ENCODE data around the gene MAML3.
A peak's percentile ranks its signal among the peaks of the same experiment; 100 is the strongest.

The MAML3 gene

DNA sequence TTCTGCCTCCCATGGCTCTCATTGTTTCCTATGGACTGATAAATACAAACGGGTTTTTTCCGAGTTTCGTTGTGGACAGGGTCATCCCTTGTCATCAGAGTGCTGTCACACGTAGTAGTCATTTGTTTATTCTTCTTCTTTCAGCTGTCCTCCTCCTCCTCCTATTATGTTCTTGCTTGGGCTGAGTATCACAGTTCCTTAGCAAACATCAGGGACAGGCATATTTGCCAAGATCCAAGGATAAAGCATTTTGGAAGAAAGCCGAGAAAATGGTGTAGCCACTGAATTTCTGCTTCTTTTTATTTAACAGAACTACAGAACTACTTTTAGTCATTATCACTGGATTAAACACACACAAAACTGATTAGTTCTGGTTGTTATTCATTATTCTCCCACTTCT lies 167.9 kb downstream of the MAML3 start:
- no peak for DNase-seq

GRCh38 chr4:139985401-139985800 lies 168.6 kb downstream of the MAML3 start:
- DNase-seq, result no peak

- no peak for DNase-seq
These were observed 169.5 kb downstream of the MAML3 start for GRCh38 chr4:139984471-139984870.

DNA sequence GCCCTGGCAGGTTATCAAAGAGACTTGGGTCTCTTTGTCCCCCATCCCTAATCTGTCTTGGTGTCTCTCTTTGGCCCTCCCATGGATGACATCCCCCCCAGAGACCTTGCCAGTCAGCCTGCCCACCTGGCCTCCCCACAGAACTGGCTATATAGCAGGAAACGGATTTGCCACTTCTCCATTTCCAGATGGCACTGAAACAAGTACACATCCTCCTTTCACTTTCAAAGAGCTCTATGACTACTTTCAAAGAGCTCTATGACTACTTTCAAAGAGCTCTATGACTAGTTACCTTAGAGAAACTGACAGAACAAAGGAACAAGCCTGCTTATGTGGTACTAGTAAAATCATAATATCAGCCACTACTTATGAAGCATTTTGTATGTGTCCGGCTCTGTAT lies 175.3 kb downstream of the MAML3 start:
- peak in 1 of 2 donors; percentile 29 for DNase-seq

DNA sequence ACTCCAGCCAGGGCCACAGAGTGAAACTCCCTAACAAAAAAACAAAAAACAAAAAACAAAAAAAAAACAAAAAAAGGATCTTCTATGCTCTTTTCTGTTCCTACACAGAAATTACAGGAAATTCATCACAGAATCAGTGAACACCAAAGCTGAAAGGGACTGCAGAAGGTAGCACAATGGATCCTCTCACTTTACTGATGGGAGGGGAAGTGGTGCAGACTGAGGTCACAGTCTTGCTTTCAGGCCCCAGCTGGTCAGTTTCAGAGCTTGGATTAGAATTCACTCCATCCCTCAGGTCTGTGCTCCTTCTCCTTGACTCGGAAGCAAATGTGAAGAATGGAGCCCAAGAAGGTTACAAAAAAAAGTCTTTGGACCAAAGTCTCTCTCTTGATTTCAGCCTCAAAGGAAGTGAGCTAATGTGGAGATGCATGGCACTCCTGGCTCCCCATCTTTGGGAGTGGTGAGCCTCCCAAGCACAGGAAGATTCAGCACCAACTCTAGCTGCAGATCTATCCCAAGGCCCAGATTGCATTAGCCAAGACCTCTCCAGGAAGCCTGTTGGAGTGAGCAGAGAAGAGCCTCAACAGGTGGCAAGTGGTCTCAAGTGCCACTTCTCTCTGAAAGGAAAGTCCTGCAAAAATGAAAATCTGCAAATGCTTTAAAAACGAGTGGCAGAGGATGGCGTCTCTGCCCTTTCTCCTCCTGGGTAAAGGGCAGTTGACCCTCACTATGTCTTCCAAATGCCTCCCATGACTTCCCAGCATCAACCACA lies 176.0 kb downstream of the MAML3 start:
- DNase-seq, result no peak

- no peak for DNase-seq
These were observed 178.1 kb downstream of the MAML3 start for GRCh38 chr4:139975830-139976272.

GRCh38 chr4:139973616-139974015 lies 180.4 kb downstream of the MAML3 start:
- no peak for DNase-seq

GRCh38 chr4:139973015-139973414 lies 181.0 kb downstream of the MAML3 start:
- DNase-seq, result no peak

DNA sequence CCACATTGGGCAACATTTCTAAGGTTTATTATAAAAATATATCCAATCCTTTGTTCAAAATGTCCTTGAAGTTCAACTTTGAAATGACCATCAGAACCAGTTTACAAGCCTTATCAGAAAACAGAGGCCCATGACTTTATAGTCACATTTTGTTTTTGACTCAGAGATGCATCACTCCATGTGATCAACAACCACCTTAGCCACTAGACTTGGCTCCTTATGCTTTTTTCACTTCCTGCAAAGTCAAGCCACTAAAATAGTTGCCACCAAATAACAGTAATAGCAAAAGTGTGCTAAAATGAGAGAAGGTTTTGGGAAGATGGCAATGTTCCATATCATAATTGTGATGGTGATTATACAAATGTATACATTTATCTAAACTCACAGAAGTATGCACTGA lies 181.7 kb downstream of the MAML3 start:
- DNase-seq, result no peak

DNA sequence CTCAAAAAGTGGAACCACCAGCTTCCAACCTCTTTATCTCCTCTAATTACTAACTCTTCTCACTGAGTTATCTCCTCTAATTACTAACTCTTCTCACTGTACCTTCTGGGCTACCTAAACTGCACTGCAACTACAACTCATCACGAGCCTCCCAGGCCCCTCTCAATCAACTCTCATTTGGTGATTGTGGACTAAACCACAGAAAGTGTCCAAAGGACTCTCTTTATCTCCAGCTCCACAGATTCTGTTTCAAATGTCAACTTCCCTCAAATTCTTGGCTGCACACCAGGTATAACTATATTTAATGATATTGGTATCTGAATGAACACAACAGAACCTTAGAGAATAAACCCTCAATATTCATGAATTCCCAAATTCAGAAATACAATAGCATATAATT lies 182.9 kb downstream of the MAML3 start:
- DNase-seq, result no peak

DNA sequence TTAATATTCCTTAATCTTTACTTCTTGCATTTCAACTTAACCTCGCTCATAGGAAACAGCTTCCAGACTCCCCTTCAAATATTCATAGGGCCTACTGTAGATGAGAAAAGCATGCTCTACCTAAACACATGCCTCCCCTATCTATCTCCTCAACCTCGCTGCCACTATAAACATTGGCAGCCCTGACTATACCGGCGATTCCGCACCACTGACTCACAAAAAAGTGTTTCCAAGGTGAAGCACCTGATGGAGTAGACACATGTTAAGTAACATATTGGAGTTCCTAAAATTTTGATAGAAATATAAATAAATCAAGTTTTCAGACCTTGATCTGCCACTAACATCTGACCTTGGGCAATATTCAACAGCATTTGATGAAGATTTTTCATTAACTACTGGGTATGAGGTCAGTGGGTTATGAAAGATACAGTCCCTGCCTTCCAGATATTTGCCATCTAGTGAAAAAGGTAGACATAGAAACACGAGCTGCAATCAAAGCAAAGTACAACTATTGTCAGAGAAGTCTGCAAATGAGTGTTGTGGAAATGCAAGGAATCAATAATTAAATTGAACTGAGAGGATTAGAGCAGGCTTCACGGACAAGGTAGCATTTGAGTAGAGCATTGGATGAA lies 184.2 kb downstream of the MAML3 start:
- no peak for DNase-seq

GRCh38 chr4:139968831-139969230 lies 185.2 kb downstream of the MAML3 start:
- no peak for DNase-seq

DNA sequence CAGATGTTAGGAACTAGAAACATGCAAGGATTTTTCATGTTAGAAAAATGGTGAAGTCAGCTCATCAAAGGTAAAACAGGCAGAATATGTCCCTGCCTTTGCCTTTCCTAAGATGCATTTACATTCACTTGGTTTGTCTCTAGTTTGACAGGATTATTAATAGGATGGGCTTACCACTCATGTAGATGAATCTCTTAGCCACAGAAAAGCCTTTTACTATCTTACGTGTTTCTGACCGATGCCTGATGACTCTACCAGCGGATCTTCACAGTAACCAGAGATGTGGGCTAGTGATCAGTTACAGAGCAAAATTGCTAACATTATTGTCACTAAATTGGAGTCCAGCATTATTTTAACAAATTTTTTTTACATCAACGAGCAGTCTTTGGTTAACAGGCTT lies 187.6 kb downstream of the MAML3 start:
- no peak for DNase-seq

DNA sequence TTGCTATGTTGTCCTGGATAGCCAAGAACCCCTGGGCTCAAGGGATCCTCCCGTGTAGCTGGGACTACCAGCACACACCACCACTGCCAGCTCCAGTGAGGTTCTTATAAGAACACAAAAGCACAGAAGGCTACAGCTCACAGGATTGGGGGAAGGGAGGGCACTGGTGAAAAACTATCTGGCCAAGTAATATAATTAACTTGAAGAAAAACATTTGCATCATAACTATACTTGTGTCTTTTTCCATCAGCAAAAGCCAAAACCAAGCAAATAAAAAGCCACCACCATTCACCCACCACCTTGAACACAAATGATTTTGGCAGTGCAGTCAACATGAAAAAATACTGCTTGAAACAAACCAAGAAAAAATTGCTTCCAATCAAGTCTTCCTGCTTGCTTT lies 188.2 kb downstream of the MAML3 start:
- no peak for DNase-seq

GRCh38 chr4:139963708-139964107 lies 190.3 kb downstream of the MAML3 start:
- DNase-seq, result no peak

- no peak for DNase-seq
These were observed 191.8 kb downstream of the MAML3 start for GRCh38 chr4:139962130-139962684.

- DNase-seq, result no peak
These were observed 192.5 kb downstream of the MAML3 start for GRCh38 chr4:139961344-139961946.

DNA sequence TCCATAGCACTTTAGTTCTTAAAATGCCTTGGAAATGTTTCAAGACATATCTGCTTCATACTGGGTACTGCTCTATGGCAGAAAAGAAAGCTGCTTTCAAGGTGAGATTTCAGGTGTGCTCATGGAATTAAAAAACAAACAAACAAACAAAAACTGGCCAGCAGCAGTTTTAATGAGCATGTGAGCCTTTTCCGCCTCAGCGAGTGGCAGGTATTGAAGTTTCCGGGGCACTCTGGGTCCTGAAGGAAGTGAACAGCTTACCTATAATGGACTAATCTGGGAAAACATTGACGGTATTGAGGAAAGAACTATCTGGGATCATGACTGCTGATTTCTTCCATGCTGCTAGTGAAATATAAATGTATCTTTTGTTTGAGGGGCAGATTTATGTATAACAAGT lies 194.6 kb downstream of the MAML3 start:
- DNase-seq, result no peak

- no peak for DNase-seq
These were observed 195.3 kb downstream of the MAML3 start for GRCh38 chr4:139958739-139959098.

- no peak for DNase-seq
These were observed 195.8 kb downstream of the MAML3 start for GRCh38 chr4:139957986-139958738.

DNA sequence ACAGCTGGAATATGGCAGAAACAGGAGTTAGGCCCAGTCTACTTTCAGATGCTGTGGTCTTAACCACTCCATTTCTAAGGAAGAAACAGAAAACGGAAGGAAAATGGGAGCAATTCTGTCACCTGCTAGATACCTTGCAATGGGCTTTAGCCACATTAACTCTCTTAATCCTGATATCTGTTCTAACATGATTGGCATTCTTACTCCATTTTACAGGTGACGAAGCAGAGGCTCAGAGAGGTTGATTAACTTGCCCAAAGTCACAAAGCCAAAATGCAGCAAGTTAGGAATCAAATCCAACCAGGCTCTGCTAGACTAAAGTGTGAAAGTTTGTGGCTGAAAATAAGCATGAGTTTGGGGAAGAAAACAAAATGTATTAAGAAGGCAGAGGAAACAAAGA lies 196.9 kb downstream of the MAML3 start:
- no peak for DNase-seq

DNA sequence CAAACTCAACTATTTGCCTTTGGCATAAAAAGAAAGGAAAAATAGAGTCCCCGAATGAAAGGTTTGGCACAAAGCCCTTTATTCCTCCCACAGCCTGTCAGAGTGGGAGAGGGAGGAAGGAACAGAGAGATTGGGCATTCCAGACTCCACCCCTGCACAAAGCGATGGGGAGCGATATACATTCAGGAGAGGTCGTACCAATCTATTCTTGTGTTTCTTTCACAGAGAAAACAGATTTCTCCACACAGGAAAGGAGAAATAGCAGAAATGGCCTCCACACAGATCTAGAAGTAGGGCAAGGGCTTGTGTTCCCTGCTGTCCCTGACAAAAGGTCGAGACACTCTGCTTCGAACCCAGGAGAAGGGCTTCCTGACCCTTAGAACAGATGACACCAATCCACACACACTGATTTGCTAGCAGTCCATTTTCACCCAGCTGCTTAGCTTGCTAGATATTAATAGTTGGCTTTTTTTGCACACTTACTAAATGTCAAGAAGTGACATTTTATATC lies 197.4 kb downstream of the MAML3 start:
- DNase-seq, result no peak

DNA sequence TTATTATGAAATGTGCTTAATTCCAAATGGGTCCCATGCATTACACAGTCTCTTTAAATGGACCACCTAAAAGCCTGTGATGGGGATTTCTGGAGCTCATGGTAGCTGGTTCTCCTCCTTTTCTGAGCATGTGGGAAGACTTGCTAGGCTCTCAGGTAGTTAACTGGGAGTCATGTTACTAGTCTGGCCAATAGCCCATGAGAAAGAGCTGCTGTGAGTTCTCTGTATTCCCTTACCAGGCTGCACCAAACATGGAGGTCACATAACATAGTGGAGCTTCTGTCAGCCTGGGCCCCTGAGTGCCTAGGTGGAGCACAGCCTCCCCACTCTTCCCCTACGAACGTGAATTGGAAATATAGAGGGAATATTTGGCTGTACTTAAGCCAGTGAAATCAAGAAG lies 198.4 kb downstream of the MAML3 start:
- DNase-seq, result no peak
